Trophoblast cell (in vitro differentiated cells and primary cell): ENCODE data around the gene RTN4RL1.
"Not testable (repeated sequence)": the region's sequence is repeated elsewhere in the genome, so short reads cannot be mapped to it uniquely, and the experiment has no call there.

Source experiments
- DNase-seq, 2 donors: peaks; one replicate each; pipeline ENCODE4 v3.0.0-alpha.2; 2016
- H2AFZ ChIP-seq: 2 replicates; pipeline ENCODE4 v1.6.1; 2013; ENCODE audit warnings: low read length, moderate library complexity, mild to moderate bottlenecking; ENCODE audit not compliant: insufficient read depth, poor library complexity
- H2AK5ac ChIP-seq: 2 replicates; pipeline ENCODE4 v1.6.1; 2013; ENCODE audit warnings: mild to moderate bottlenecking, low read length
- H2BK120ac ChIP-seq: 2 replicates; pipeline ENCODE4 v1.6.1; 2013; ENCODE audit warnings: low read length, mild to moderate bottlenecking, moderate library complexity; ENCODE audit not compliant: insufficient read depth, poor library complexity
- H2BK12ac ChIP-seq: 2 replicates; pipeline ENCODE4 v1.6.1; 2013; ENCODE audit warnings: mild to moderate bottlenecking, low read length, moderate library complexity
- H2BK5ac ChIP-seq: 2 replicates; pipeline ENCODE4 v1.6.1; 2013; ENCODE audit warnings: low read length, low read depth, moderate library complexity, mild to moderate bottlenecking; ENCODE audit not compliant: poor library complexity
- H3K14ac ChIP-seq: 2 replicates; pipeline ENCODE4 v1.6.1; 2013; ENCODE audit warnings: mild to moderate bottlenecking, low read length
- H3K18ac ChIP-seq: 2 replicates; pipeline ENCODE4 v1.6.1; 2013; ENCODE audit warnings: mild to moderate bottlenecking, low read length
- H3K23ac ChIP-seq: 2 replicates; pipeline ENCODE4 v1.6.1; 2013; ENCODE audit warnings: low read length
- H3K27ac ChIP-seq: 2 replicates; pipeline ENCODE4 v1.5.1; 2013; ENCODE audit warnings: low read depth, mild to moderate bottlenecking, inconsistent platforms, low read length, moderate library complexity
- H3K27me3 ChIP-seq: 2 replicates; pipeline ENCODE4 v1.6.1; 2013; ENCODE audit warnings: inconsistent platforms, mild to moderate bottlenecking, low read length, moderate library complexity; ENCODE audit not compliant: insufficient read depth
- H3K36me3 ChIP-seq, 2 experiments: 1 replicate in 1 of 2; 2 replicates in 1 of 2; pipeline ENCODE4 v1.6.1; 2013; ENCODE audit warnings: low read length in 2 of 2, mild to moderate bottlenecking in 2 of 2, moderate library complexity in 1 of 2; ENCODE audit not compliant: insufficient read depth in 2 of 2, control insufficient read depth in 1 of 2
- H3K4ac ChIP-seq: 2 replicates; pipeline ENCODE4 v1.6.1; 2013; ENCODE audit warnings: low read depth, mild to moderate bottlenecking, low read length, moderate library complexity
- H3K4me1 ChIP-seq, 2 experiments: 1 replicate in 1 of 2; 2 replicates in 1 of 2; pipeline ENCODE4 v1.6.1; 2013; ENCODE audit warnings: low read length in 2 of 2, mild to moderate bottlenecking in 2 of 2, moderate library complexity in 1 of 2; ENCODE audit not compliant: insufficient read depth in 2 of 2, control insufficient read depth in 1 of 2
- H3K4me2 ChIP-seq: 2 replicates; pipeline ENCODE4 v1.6.1; 2013; ENCODE audit warnings: inconsistent platforms, mild to moderate bottlenecking, low read length, moderate library complexity
- H3K4me3 ChIP-seq: 2 replicates; pipeline ENCODE4 v1.5.1; 2013; ENCODE audit warnings: mild to moderate bottlenecking, low read depth, low read length, inconsistent platforms
- H3K79me1 ChIP-seq: one replicate; pipeline ENCODE4 v1.6.1; 2013; ENCODE audit warnings: low read length
- H3K79me2 ChIP-seq: 2 replicates; pipeline ENCODE4 v1.6.1; 2013; ENCODE audit warnings: low read length, mild to moderate bottlenecking; ENCODE audit not compliant: control insufficient read depth, insufficient read depth, poor library complexity
- H3K9ac ChIP-seq: 2 replicates; pipeline ENCODE4 v1.6.1; 2013; ENCODE audit warnings: mild to moderate bottlenecking, low read length
- H3K9me3 ChIP-seq: 2 replicates; pipeline ENCODE4 v1.6.1; 2013; ENCODE audit warnings: low read depth, mild to moderate bottlenecking, control low read depth, inconsistent platforms, low read length; ENCODE audit not compliant: insufficient read depth
- H4K12ac ChIP-seq: 2 replicates; pipeline ENCODE4 v1.6.1; 2013; ENCODE audit warnings: low read depth, mild to moderate bottlenecking, low read length, moderate library complexity
- H4K8ac ChIP-seq: 2 replicates; pipeline ENCODE4 v1.6.1; 2013; ENCODE audit warnings: low read depth, mild to moderate bottlenecking, low read length, moderate library complexity
- H4K91ac ChIP-seq: one replicate; pipeline ENCODE4 v1.6.1; 2013; ENCODE audit warnings: low read depth, mild to moderate bottlenecking, low read length, moderate library complexity
- WGBS: extraction: QIAGEN DNeasy Blood & Tissue Kit; methylation state at CpG from one replicate; pipeline ENCODE4 v1.1.7; 2013; ENCODE audit warnings: missing lambda C conversion rate; ENCODE audit not compliant: insufficient read length, insufficient coverage; ENCODE audit errors: extremely low coverage; 5-methylcytosine and 5-hydroxymethylcytosine counted together

Gene RTN4RL1

DNA sequence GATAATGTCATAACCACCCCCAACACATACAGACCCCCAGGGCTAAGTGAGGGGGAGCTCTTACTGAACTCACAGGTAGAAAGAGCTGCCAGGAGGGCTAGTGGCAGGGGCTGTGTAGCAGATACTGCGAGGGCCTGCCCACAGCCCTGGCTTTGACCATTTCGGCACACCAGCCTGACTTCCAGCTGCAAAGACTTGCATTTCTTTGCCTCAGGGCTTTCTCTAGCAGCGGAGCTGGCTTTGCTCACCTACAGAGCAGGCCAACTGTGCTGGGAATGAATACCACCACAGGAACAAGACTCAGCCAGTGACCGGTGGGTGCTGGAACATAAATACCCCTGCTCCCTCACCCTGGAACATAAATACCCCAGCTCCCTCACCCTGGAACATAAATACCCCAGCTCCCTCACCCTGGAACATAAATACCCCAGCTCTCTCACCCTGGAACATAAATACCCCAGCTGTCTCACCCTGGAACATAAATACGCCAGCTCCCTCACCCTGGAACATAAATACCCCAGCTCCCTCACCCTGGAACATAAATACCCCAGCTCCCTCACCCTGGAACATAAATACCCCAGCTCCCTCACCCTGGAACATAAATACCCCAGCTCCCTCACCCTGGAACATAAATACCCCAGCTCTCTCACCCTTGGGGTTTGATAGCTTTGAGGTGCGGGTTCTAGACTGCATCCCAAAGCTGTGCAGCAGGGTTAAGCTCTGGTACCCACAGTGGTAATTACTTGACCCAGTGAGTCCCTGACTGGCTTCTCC lies 11.7 kb downstream of the RTN4RL1 start:
- not testable (repeated sequence) for H3K4me1 ChIP-seq, H2AK5ac ChIP-seq, H2BK120ac ChIP-seq, H3K18ac ChIP-seq, H3K79me1 ChIP-seq, H3K27me3 ChIP-seq, H2BK5ac ChIP-seq, H3K4me3 ChIP-seq, H2BK12ac ChIP-seq, H3K4ac ChIP-seq, H3K27ac ChIP-seq, H4K91ac ChIP-seq, H3K79me2 ChIP-seq, H4K8ac ChIP-seq, H3K9me3 ChIP-seq, H3K23ac ChIP-seq, H3K4me2 ChIP-seq, H3K9ac ChIP-seq, H3K14ac ChIP-seq, H4K12ac ChIP-seq, H2AFZ ChIP-seq, H3K36me3 ChIP-seq
- DNase-seq: peak; percentile 61 to 69
- no CpG with 5 or more reads among the region's 6 CpGs for WGBS

DNA sequence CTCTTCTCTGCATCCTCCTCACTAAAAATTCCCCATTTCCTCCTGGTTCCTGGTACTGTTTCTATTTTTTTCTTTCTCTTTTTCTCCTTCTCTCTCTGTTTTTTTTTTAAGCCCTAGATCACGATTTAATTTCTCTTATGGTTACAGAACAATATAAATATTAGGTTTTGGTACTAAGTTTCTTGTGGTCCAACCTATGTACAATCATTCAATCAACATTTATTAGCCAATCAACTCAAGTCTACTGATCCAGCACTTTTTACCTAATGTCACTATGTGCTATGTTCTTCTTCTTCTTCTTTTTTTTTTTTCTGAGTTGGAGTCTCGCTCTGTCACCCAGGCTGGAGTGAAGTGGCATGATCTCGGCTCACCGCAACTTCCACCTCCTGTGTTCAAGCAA lies 12.6 kb downstream of the RTN4RL1 start:
- Histone ChIP-seq H3K4ac (no peak overlapping the region), H2BK5ac (no peak overlapping the region), H3K9me3 (peaks cover 2% of the 10 kb centered on the region), H2BK120ac (no peak overlapping the region), H3K4me2 (no peak overlapping the region), H3K27ac (no peak overlapping the region), H4K12ac (no peak overlapping the region), H3K18ac (no peak overlapping the region), H4K91ac (no peak overlapping the region), H3K23ac (no peak overlapping the region), H3K27me3 (no peaks in the 10 kb centered on the region), H3K14ac (no peak overlapping the region), H2AK5ac (no peak overlapping the region), H3K36me3 (no peaks in the 10 kb centered on the region), H2AFZ (no peak overlapping the region), H4K8ac (no peak overlapping the region), H3K79me2 (no peaks in the 10 kb centered on the region), H3K79me1 (no peaks in the 10 kb centered on the region), H2BK12ac (no peak overlapping the region), H3K9ac (no peak overlapping the region), H3K4me3 (no peak overlapping the region), H3K4me1 (peaks cover 5 to 9% of the 10 kb centered on the region in 2 experiments)
- no CpG with 5 or more reads among the region's 4 CpGs for WGBS
- no peak for DNase-seq

DNA sequence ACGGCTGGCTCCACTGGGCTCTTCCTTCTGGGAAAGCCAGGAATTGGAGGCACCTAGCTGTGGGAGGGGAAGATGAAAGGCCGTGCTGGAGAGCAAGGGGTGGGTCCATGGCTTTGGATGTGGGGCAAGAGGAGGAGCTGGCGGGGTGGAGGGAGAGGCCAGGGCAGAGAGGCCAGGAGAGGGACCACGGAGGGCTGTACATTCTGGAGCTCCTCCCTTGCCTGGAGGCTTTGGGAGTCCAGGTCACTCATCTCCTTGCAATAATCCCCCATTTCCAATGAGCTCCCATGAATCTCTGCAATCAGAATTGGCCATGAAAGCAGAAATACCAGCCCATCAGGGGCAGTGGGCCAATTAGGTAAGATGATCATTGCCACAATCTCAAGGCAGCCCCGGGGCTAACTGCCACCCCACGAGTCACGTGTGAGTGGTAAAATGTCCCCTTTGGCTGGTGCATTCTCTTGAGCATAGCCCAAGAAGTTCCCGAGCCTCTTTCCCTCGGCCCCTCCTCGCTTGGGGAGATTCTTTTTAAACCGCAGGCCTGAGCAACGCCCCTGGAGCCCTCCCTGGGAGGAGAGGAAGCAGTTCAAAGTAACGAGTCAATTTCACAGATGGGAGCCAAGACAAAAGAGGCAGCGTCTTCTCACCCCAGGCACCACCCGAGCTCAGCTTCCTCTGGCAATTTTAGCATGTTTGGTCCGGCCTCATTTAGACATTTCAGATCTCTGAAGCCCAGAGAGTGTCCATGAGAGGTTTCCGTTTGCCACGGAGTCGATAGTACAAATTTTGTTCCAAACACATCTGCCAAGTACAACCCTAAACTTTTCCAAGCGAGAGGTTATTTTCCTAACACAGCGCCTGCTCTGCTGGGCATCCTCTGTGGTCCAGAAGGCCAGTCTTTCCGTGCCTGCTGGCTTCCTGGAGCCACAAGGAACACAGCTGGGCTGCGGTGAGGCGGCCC lies 13.4 kb downstream of the RTN4RL1 start:
- H3K4me3 ChIP-seq: no peak overlapping the region
- no peak overlapping the region for H3K14ac ChIP-seq
- H2BK5ac ChIP-seq: no peak overlapping the region
- no CpG with 5 or more reads among the region's 24 CpGs for WGBS
- no peak overlapping the region for H2AK5ac ChIP-seq
- no peak overlapping the region for H2AFZ ChIP-seq
- no peak overlapping the region for H3K18ac ChIP-seq
- no peak overlapping the region for H4K12ac ChIP-seq
- no peak overlapping the region for H4K91ac ChIP-seq
- no peaks in the 10 kb centered on the region for H3K79me2 ChIP-seq
- no peak overlapping the region for H2BK120ac ChIP-seq
- H3K27ac ChIP-seq: no peak overlapping the region
- H3K36me3 ChIP-seq: no peaks in the 10 kb centered on the region
- H3K9me3 ChIP-seq: peaks cover 2% of the 10 kb centered on the region
- peaks cover 5 to 9% of the 10 kb centered on the region in 2 experiments for H3K4me1 ChIP-seq
- H3K79me1 ChIP-seq: no peaks in the 10 kb centered on the region
- H2BK12ac ChIP-seq: no peak overlapping the region
- no peak overlapping the region for H3K9ac ChIP-seq
- no peak overlapping the region for H3K4me2 ChIP-seq
- H3K27me3 ChIP-seq: no peaks in the 10 kb centered on the region
- H3K4ac ChIP-seq: no peak overlapping the region
- H4K8ac ChIP-seq: no peak overlapping the region
- no peak for DNase-seq
- no peak overlapping the region for H3K23ac ChIP-seq

DNA sequence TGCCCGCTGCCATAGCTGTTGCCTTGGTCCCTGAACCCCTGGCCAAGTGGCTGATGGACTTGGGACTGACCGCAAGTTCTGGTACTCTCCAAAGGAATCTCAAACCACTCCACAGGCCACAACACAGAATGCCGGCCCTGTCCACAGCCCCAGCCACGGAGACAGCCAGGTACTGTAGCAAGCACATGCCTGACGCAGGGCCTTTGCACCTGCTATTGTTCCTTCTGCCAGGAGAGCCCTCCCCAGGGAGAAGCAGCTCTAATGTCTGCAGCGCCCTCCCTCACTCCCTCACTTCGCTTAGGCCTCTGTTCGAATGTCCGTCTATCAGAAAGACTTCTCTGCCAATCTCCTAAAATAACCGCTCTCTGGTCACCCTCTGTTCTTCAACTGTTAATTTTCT lies 15.4 kb downstream of the RTN4RL1 start:
- Histone ChIP-seq H3K4ac (no peak overlapping the region), H3K27me3 (no peaks in the 10 kb centered on the region), H2AK5ac (no peak overlapping the region), H3K4me2 (no peak overlapping the region), H3K27ac (no peak overlapping the region), H3K79me2 (no peaks in the 10 kb centered on the region), H4K12ac (no peak overlapping the region), H3K79me1 (no peaks in the 10 kb centered on the region), H3K36me3 (no peaks in the 10 kb centered on the region), H3K9me3 (peaks cover 2% of the 10 kb centered on the region), H3K4me3 (no peak overlapping the region), H3K23ac (no peak overlapping the region), H3K4me1 (peaks cover 5 to 9% of the 10 kb centered on the region in 2 experiments), H2AFZ (no peak overlapping the region), H2BK12ac (no peak overlapping the region), H2BK5ac (no peak overlapping the region), H4K91ac (no peak overlapping the region), H3K18ac (no peak overlapping the region), H4K8ac (no peak overlapping the region), H3K14ac (no peak overlapping the region), H2BK120ac (no peak overlapping the region), H3K9ac (no peak overlapping the region)
- no peak for DNase-seq
- no CpG with 5 or more reads among the region's 10 CpGs for WGBS
